ENCODE measurements around the gene LY6G6F. TPM values are rescaled to one million over a fixed set of nuclear protein-coding genes. Genes with fewer than 3 reads are reported as not detected.

Gene LY6G6F
- total RNA-seq, 1 donor from 2014 or later: not detected

- Histone ChIP-seq H3K27me3 (ENCODE audit: control insufficient read depth, insufficient read depth, low read length) (peaks cover 7% of the 10 kb centered on the region), H3K36me3 (ENCODE audit: control insufficient read depth, insufficient read depth, low read length) (no peaks in the 10 kb centered on the region), H3K4me3 (ENCODE audit: low read depth, low read length) (no peak overlapping the region)
- TF ChIP-seq CTCF (IDR thresholded peaks at IDR 0.05; ENCODE audit: insufficient read depth, low read length, poor library complexity, severe bottlenecking): no peak
- no peak for DNase-seq (ENCODE audit: low read depth)
Measured at GRCh38 chr6:31711233-31711632, 4.6 kb downstream of the LY6G6F start.

- no peaks in the 10 kb centered on the region for H3K36me3 ChIP-seq (ENCODE audit: control insufficient read depth, insufficient read depth, low read length)
- H3K4me3 ChIP-seq (ENCODE audit: low read depth, low read length): no peak overlapping the region
- DNase-seq (ENCODE audit: low read depth): no peak
- peak; percentile 37 for TF ChIP-seq CTCF (IDR thresholded peaks at IDR 0.05; ENCODE audit: insufficient read depth, low read length, poor library complexity, severe bottlenecking)
- peaks cover 7% of the 10 kb centered on the region for H3K27me3 ChIP-seq (ENCODE audit: control insufficient read depth, insufficient read depth, low read length)
Measured at GRCh38 chr6:31712296-31712695, 5.6 kb downstream of the LY6G6F start.

GRCh38 chr6:31713465-31713864 is 6.8 kb downstream of the LY6G6F start:
- no peak for TF ChIP-seq CTCF (IDR thresholded peaks at IDR 0.05; ENCODE audit: insufficient read depth, low read length, poor library complexity, severe bottlenecking)
- Histone ChIP-seq H3K27me3 (ENCODE audit: control insufficient read depth, insufficient read depth, low read length) (peaks cover 7% of the 10 kb centered on the region), H3K4me3 (ENCODE audit: low read depth, low read length) (no peak overlapping the region), H3K36me3 (ENCODE audit: control insufficient read depth, insufficient read depth, low read length) (no peaks in the 10 kb centered on the region)
- no peak for DNase-seq (ENCODE audit: low read depth)

- Histone ChIP-seq H3K27me3 (ENCODE audit: control insufficient read depth, insufficient read depth, low read length) (peaks cover 7% of the 10 kb centered on the region), H3K4me3 (ENCODE audit: low read depth, low read length) (no peak overlapping the region), H3K36me3 (ENCODE audit: control insufficient read depth, insufficient read depth, low read length) (no peaks in the 10 kb centered on the region)
- no peak for TF ChIP-seq CTCF (IDR thresholded peaks at IDR 0.05; ENCODE audit: insufficient read depth, low read length, poor library complexity, severe bottlenecking)
- DNase-seq (ENCODE audit: low read depth): no peak
Measured at GRCh38 chr6:31713991-31714684, 7.5 kb downstream of the LY6G6F start.

GRCh38 chr6:31715022-31715958 is 8.6 kb downstream of the LY6G6F start, which contains the start of gene LY6G6D:
LY6G6D (plus strand) TSS chr6:31715348; CDS start chr6:31715356, 8 bp downstream.
- Histone ChIP-seq H3K36me3 (ENCODE audit: control insufficient read depth, insufficient read depth, low read length) (no peaks in the 10 kb centered on the region), H3K4me3 (ENCODE audit: low read depth, low read length) (no peak within 1 kb of the TSS), H3K27me3 (ENCODE audit: control insufficient read depth, insufficient read depth, low read length) (peaks cover 7% of the 10 kb centered on the region)
- DNase-seq (ENCODE audit: low read depth): no peak
- no peak for TF ChIP-seq CTCF (IDR thresholded peaks at IDR 0.05; ENCODE audit: insufficient read depth, low read length, poor library complexity, severe bottlenecking)

Measured in kidney epithelial cell (primary cell).